CD14-positive monocyte (primary cell): ENCODE results near the gene CSAG1. TPM values are rescaled to one million over a fixed set of nuclear protein-coding genes. Genes with fewer than 3 reads are reported as not detected.
"Not testable (repeated sequence)": the region's sequence is repeated elsewhere in the genome, so short reads cannot be mapped to it uniquely, and the experiment has no call there.

Experiments
- DNase-seq, 3 donors: peaks; one replicate each; pipeline ENCODE4 v3.0.0-alpha.2; 2011 to 2022
- H2AFZ ChIP-seq: 2 replicates; pipeline ENCODE4 v1.6.0; 2012; ENCODE audit warnings: mild to moderate bottlenecking, low read depth, low read length, inconsistent platforms; ENCODE audit not compliant: insufficient read depth, poor library complexity, severe bottlenecking
- H3K27ac ChIP-seq, 2 donors: 1 replicate in 1 of 2; 2 replicates in 1 of 2; pipeline ENCODE4 v1.5.1; 2012 to 2013; ENCODE audit warnings: low read length in 2 of 2, control low read depth in 1 of 2, inconsistent platforms in 1 of 2, low read depth in 1 of 2, mild to moderate bottlenecking in 1 of 2
- H3K27me3 ChIP-seq, 2 donors: one replicate each; pipeline versions ENCODE4 v1.6.0 to v1.6.1; 2011 to 2013; ENCODE audit warnings: low read length in 2 of 2; ENCODE audit not compliant: control insufficient read depth in 2 of 2, insufficient read depth in 2 of 2
- H3K36me3 ChIP-seq, 2 donors: replicated peaks in 1 of 2; 1 replicate in 1 of 2; 2 replicates in 1 of 2; pipeline versions ENCODE4 v1.5.1 to v1.6.1; 2012 to 2013; ENCODE audit warnings: low read length in 2 of 2, control low read depth in 1 of 2, inconsistent platforms in 1 of 2, mild to moderate bottlenecking in 1 of 2; ENCODE audit not compliant: insufficient read depth in 2 of 2, control insufficient read depth in 1 of 2
- H3K4me1 ChIP-seq, 2 donors: 1 replicate in 1 of 2; 2 replicates in 1 of 2; pipeline versions ENCODE4 v1.5.1 to v1.6.1; 2012 to 2013; ENCODE audit warnings: low read length in 2 of 2, control low read depth in 1 of 2, inconsistent platforms in 1 of 2, mild to moderate bottlenecking in 1 of 2, moderate library complexity in 1 of 2; ENCODE audit not compliant: insufficient read depth in 2 of 2, control insufficient read depth in 1 of 2
- H3K4me2 ChIP-seq: replicated peaks from 2 replicates; pipeline ENCODE3; 2012; ENCODE audit warnings: low read length, moderate library complexity, mild to moderate bottlenecking; ENCODE audit not compliant: poor library complexity, severe bottlenecking; ENCODE audit errors: extremely low read depth
- H3K4me3 ChIP-seq, 3 experiments: fragments of 200-600 bp in 1 of 3; sonication (generic) in 1 of 3; replicated peaks in 1 of 3; 1 replicate in 2 of 3; 2 replicates in 1 of 3; pipeline ENCODE4 v1.5.1; 2011 to 2013; ENCODE audit warnings: low read length in 3 of 3, mild to moderate bottlenecking in 3 of 3, control low read depth in 2 of 3, low read depth in 2 of 3, inconsistent platforms in 1 of 3, moderate library complexity in 1 of 3
- H3K79me2 ChIP-seq: 2 replicates; pipeline ENCODE4 v1.6.0; 2012; ENCODE audit warnings: mild to moderate bottlenecking, control low read depth, inconsistent platforms, low read length, moderate library complexity; ENCODE audit not compliant: insufficient read depth
- H3K9ac ChIP-seq: 2 replicates; pipeline ENCODE4 v1.6.0; 2017; ENCODE audit warnings: low read length, mild to moderate bottlenecking; ENCODE audit not compliant: insufficient read depth, poor library complexity, severe bottlenecking
- H3K9me3 ChIP-seq, 2 donors: replicated peaks in 1 of 2; 1 replicate in 1 of 2; 2 replicates in 1 of 2; pipeline versions ENCODE4 v1.5.1 to v1.6.1; 2012 to 2013; ENCODE audit warnings: low read length in 2 of 2, control low read depth in 1 of 2; ENCODE audit not compliant: control insufficient read depth in 1 of 2, insufficient read depth in 1 of 2
- H4K20me1 ChIP-seq: 2 replicates; pipeline ENCODE4 v1.6.0; 2012; ENCODE audit warnings: mild to moderate bottlenecking, low read length, control low read depth, moderate library complexity; ENCODE audit not compliant: insufficient read depth
- H3K27ac Mint-ChIP-seq, 7 donors: one replicate each; pipeline ENCODE4 v1.8.0; 2020; ENCODE audit warnings: mild to moderate bottlenecking in 7 of 7, mixed read lengths in 7 of 7, moderate library complexity in 6 of 7, inconsistent platforms in 2 of 7
- H3K27me3 Mint-ChIP-seq, 3 donors: one replicate each; pipeline ENCODE4 v1.8.0; 2021 to 2022; ENCODE audit warnings: low read depth in 3 of 3, mild to moderate bottlenecking in 3 of 3, mixed read lengths in 3 of 3, moderate library complexity in 3 of 3, inconsistent platforms in 1 of 3
- H3K36me3 Mint-ChIP-seq, 2 donors: one replicate each; pipeline ENCODE4 v1.8.0; 2020; ENCODE audit warnings: mixed read lengths in 2 of 2, inconsistent platforms in 1 of 2, mild to moderate bottlenecking in 1 of 2
- H3K4me1 Mint-ChIP-seq: one replicate; pipeline ENCODE4 v1.8.0; 2020; ENCODE audit warnings: mild to moderate bottlenecking, mixed read lengths
- H3K4me3 Mint-ChIP-seq, 2 donors: one replicate each; pipeline ENCODE4 v1.8.0; 2020; ENCODE audit warnings: mild to moderate bottlenecking in 2 of 2, mixed read lengths in 2 of 2, moderate library complexity in 1 of 2
- H3K9me3 Mint-ChIP-seq, 7 donors: one replicate each; pipeline ENCODE4 v1.8.0; 2020 to 2022; ENCODE audit warnings: mixed read lengths in 7 of 7, mild to moderate bottlenecking in 6 of 7, moderate library complexity in 6 of 7, inconsistent platforms in 2 of 7
- WGBS: methylation state at CpG from one replicate; pipeline ENCODE4 v1.1.5; 2013; ENCODE audit warnings: missing lambda C conversion rate; ENCODE audit not compliant: insufficient coverage; 5-methylcytosine and 5-hydroxymethylcytosine counted together
- intact Hi-C, 2 donors: fragments of 100-400 bp; cut with micrococcal nuclease; formaldehyde crosslinking; loops; one replicate each; pipeline versions ENCODE4 v1.15.0 to v1.15.1; 2023
- polyA plus RNA-seq, 3 donors: library from polyadenylated mRNA; depleted of rRNA in 1 of 3; unstranded in 2 of 3; stranded (reverse) in 1 of 3; fragments of 300-500 nt in 2 of 3; fragments of >200 nt in 1 of 3; fragmentation: Illumina TruSeq in 2 of 3; gene quantifications; 1 replicate in 2 of 3; 2 replicates in 1 of 3; pipeline ENCODE4 v1.2.3, GENCODE V29; 2012 to 2021
- TF ChIP-seq, protein P1 (sequence below): fragments of 200-600 bp; IDR thresholded peaks from one replicate; pipeline ENCODE4 v1.8.0; 2022; ENCODE audit warnings: antibody characterized with exemption, mild to moderate bottlenecking

Gene CSAG1
- polyA plus RNA-seq, 3 donors, result not detected

DNA sequence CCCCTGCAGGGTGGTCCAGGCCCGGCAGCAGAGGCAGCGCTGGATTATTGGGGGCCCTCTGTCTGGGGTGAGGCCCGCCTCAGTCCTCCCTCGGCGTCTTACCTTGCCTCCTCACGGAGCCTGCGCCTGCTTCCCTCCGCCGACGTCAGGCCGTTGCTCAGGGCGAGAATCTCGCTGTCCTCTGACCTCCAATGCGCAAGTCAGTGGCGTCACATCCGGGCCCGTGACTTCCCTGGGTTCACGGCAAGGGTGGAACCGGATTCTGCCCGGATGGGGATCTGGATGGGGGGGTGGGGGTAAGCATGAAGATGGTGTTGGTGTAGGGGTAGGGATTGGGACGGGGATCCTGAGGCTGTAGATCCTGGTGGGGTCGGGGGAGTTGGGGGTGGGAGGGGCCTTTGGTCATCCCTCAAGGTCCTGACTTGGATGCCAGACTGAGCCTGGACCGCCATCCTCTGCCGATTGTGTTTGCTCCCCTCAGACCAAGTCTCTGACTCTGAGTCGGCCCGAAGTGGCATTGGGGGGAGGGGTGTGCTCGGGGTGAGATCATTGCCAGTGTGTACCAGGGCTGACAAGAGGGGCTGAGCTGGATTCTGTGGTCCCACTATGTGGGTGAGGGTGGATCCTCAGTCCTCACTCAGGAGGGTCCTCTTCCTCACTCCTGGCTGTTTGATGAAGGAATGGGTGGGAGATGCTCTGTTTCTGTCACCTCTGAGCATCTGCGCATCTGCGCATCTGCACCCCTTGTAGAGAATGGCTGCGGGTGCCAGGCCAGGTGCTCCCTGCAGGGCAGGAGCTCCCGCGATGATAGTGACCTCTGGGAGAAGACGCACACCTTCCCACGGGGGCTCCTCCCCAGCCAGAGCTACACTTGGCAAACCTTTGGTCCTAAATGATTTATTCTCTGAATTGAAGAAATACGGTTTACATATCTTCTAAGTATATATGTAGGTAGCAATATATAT, 20.4 kb upstream of the CSAG1 start, which contains the start of gene MAGEA2:
TSS of gene MAGEA2 (minus strand) at position 157 of the 965 bp plus-strand sequence. CDS start 2,479 bp downstream, outside the sequence.
- H3K9me3 ChIP-seq, H3K4me1 Mint-ChIP-seq, intact Hi-C loops, H3K4me1 ChIP-seq, H3K4me3 Mint-ChIP-seq, H2AFZ ChIP-seq, H3K36me3 Mint-ChIP-seq, H3K9ac ChIP-seq, H3K4me3 ChIP-seq, H3K27ac ChIP-seq, H3K27me3 Mint-ChIP-seq, H3K4me2 ChIP-seq, H3K27ac Mint-ChIP-seq, H3K36me3 ChIP-seq, H3K9me3 Mint-ChIP-seq, H3K79me2 ChIP-seq, DNase-seq, H4K20me1 ChIP-seq, H3K27me3 ChIP-seq: not testable (repeated sequence)
- WGBS, result no CpG with 5 or more reads among the region's 35 CpGs

DNA sequence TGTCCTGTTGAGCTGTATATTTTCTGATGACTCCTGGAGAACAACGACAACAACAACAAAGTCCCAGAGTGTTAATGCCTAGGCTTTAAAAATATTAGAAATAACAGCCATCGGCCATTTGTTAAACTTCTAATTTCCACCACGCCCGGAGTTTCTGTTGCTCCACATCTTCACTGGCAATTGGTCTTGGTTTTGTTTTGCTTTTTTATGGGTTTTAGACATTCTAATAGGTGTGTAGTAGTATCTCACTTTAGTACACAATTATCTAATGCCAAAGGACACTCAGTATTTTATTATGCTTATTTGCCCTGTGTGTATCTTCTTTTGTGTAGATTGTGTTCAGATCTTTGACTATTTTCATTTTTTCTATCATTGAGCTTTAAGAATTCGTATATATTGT, 5.0 kb upstream of the CSAG1 start:
- DNase-seq, result no peak

DNA sequence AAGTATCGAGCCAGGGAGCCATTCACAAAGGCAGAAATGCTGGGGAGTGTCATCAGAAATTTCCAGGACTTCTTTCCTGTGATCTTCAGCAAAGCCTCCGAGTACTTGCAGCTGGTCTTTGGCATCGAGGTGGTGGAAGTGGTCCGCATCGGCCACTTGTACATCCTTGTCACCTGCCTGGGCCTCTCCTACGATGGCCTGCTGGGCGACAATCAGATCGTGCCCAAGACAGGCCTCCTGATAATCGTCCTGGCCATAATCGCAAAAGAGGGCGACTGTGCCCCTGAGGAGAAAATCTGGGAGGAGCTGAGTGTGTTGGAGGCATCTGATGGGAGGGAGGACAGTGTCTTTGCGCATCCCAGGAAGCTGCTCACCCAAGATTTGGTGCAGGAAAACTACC, 3.0 kb upstream of the CSAG1 start:
- H3K79me2 ChIP-seq, DNase-seq, intact Hi-C loops, H2AFZ ChIP-seq, H3K4me3 Mint-ChIP-seq, H3K27ac ChIP-seq, H3K27me3 ChIP-seq, H3K4me2 ChIP-seq, H3K36me3 Mint-ChIP-seq, H3K4me3 ChIP-seq, H3K4me1 ChIP-seq, H3K9ac ChIP-seq, H3K27ac Mint-ChIP-seq, H4K20me1 ChIP-seq, H3K9me3 ChIP-seq, H3K36me3 ChIP-seq, H3K4me1 Mint-ChIP-seq, H3K27me3 Mint-ChIP-seq: not testable (repeated sequence)
- 91% methylated on average over 11 of the region's 12 CpGs for WGBS
- H3K9me3 Mint-ChIP-seq, result peaks cover 0 to 15% (median 6%) of the 10 kb centered on the region in 7 donors

More for the DNA sequence above, 5.0 kb upstream of the CSAG1 start:
- Histone ChIP-seq H3K36me3 (no peaks in the 10 kb centered on the region), H3K79me2 (no peaks in the 10 kb centered on the region), H3K4me3 (no peak overlapping the region), H4K20me1 (no peaks in the 10 kb centered on the region), H3K27me3 (no peaks in the 10 kb centered on the region), H3K9ac (no peak overlapping the region), H3K9me3 (no peaks in the 10 kb centered on the region), H3K4me1 (no peaks in the 10 kb centered on the region), H3K4me2 (no peak overlapping the region), H2AFZ (no peak overlapping the region), H3K27ac (no peak overlapping the region)
- peaks cover 0 to 17% (median 4%) of the 10 kb centered on the region in 7 donors for H3K9me3 Mint-ChIP-seq
- no peak overlapping the region for H3K4me3 Mint-ChIP-seq
- H3K4me1 Mint-ChIP-seq, result no peaks in the 10 kb centered on the region
- TF ChIP-seq, protein P1, sequence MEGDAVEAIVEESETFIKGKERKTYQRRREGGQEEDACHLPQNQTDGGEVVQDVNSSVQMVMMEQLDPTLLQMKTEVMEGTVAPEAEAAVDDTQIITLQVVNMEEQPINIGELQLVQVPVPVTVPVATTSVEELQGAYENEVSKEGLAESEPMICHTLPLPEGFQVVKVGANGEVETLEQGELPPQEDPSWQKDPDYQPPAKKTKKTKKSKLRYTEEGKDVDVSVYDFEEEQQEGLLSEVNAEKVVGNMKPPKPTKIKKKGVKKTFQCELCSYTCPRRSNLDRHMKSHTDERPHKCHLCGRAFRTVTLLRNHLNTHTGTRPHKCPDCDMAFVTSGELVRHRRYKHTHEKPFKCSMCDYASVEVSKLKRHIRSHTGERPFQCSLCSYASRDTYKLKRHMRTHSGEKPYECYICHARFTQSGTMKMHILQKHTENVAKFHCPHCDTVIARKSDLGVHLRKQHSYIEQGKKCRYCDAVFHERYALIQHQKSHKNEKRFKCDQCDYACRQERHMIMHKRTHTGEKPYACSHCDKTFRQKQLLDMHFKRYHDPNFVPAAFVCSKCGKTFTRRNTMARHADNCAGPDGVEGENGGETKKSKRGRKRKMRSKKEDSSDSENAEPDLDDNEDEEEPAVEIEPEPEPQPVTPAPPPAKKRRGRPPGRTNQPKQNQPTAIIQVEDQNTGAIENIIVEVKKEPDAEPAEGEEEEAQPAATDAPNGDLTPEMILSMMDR, result no peak
- H3K27me3 Mint-ChIP-seq, result peaks cover 0 to 2% (median 0%) of the 10 kb centered on the region in 3 donors
- intact Hi-C loops, result no loop called here
- no peak overlapping the region for H3K27ac Mint-ChIP-seq
- no peaks in the 10 kb centered on the region for H3K36me3 Mint-ChIP-seq
- no CpG with 5 or more reads among the region's 5 CpGs for WGBS
